Fibroblast of lung (primary cell): ENCODE measurements around the gene DISP3.

Experiments
- CTCF ChIP-seq, 2 donors: IDR thresholded peaks in 1 of 2; conservative IDR thresholded peaks in 1 of 2; 1 replicate in 1 of 2; 2 replicates in 1 of 2; pipeline ENCODE4 v1.5.1; 2011 to 2012; ENCODE audit warnings: low read length in 2 of 2, control low read depth in 1 of 2, inconsistent platforms in 1 of 2, low read depth in 1 of 2, mild to moderate bottlenecking in 1 of 2
- EZH2 ChIP-seq: IDR thresholded peaks from 2 replicates; pipeline ENCODE4 v1.5.1; 2012; ENCODE audit warnings: low read length, control low read depth, mild to moderate bottlenecking; ENCODE audit errors: missing control alignments

GRCh38 chr1:11579506-11579905 lies 100.6 kb downstream of the DISP3 start:
- TF ChIP-seq CTCF (conservative IDR thresholded peaks at IDR 0.05 in 1 of 2, IDR thresholded peaks at IDR 0.05 in 1 of 2; ENCODE audit: low read depth in 1 of 2, low read length in 2 of 2) (no peak), EZH2 (no peak)
